ENCODE results near the gene VPS26C. TPM values are rescaled to one million over a fixed set of nuclear protein-coding genes. Genes with fewer than 3 reads are reported as not detected.

VPS26C gene
- total RNA-seq, 1 experiment from 2014 or later, result 62.8 TPM

GRCh38 chr21:37297364-37297763 is 30.2 kb upstream of the VPS26C start (continued):
- TF ChIP-seq CBFB (CRISPR knock-in tag; IDR thresholded peaks at IDR 0.05; ENCODE audit: low read depth) (no peak), ZNF121 (CRISPR knock-in tag; IDR thresholded peaks at IDR 0.05) (no peak)
- TF ChIP-seq, protein P1, sequence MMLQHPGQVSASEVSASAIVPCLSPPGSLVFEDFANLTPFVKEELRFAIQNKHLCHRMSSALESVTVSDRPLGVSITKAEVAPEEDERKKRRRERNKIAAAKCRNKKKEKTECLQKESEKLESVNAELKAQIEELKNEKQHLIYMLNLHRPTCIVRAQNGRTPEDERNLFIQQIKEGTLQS (CRISPR knock-in tag; conservative IDR thresholded peaks at IDR 0.05), result no peak

DNA sequence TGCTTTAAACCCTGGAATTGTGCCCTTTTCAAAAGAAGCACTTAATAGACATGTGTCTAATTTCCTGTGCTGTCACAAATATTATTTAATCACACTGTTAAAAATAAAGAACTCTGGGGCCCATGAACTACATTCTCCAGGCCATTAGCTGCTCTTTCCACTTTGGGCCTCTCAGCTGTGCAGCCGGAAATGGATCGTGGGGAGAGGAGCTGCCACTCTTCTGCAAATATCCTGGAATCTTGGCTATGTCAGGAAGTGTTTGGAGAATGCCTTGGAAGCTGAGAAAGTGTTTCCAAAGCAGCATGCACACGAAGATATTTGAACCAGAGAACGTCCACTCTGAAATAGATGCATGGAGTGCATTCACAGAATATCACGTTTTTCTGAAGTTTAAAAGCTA is 27.5 kb upstream of the VPS26C start:
- ATAC-seq (no peak), DNase-seq (ENCODE audit: low spot score) (no peak)
- Mint-ChIP-seq H3K4me3 (no peak overlapping the region), H3K27ac (no peak overlapping the region), H3K27me3 (ENCODE audit: low read depth) (no peaks in the 10 kb centered on the region; the same call in 1 of the 2 replicates), H3K9me3 (no peaks in the 10 kb centered on the region), H3K4me1 (no peaks in the 10 kb centered on the region), H3K36me3 (no peaks in the 10 kb centered on the region)
- TF ChIP-seq GRHL2 (CRISPR knock-in tag; IDR thresholded peaks at IDR 0.05; ENCODE audit: insufficient replicate concordance, severe bottlenecking) (no peak), FOXK1 (CRISPR knock-in tag; IDR thresholded peaks at IDR 0.05) (no peak), TEAD1 (CRISPR knock-in tag; IDR thresholded peaks at IDR 0.05) (no peak)
- ChIA-PET POLR2A (no interaction called here), CTCF (no interaction called here)

GRCh38 chr21:37292941-37293340 is 25.8 kb upstream of the VPS26C start:
- POLR2A ChIA-PET, result no interaction called here
- DNase-seq (ENCODE audit: low spot score), result no peak
- Mint-ChIP-seq H3K27ac (no peak overlapping the region), H3K36me3 (no peaks in the 10 kb centered on the region), H3K9me3 (no peaks in the 10 kb centered on the region), H3K27me3 (ENCODE audit: low read depth) (no peaks in the 10 kb centered on the region; the same call in 1 of the 2 replicates), H3K4me3 (no peak overlapping the region), H3K4me1 (no peaks in the 10 kb centered on the region)
- CTCF ChIA-PET, result interaction anchor here (0.8 kb wide), 1 partner anchor 36 kb away, joined by 4 read pairs; no protein-coding TSS in a partner anchor
- ATAC-seq, result no peak
- TF ChIP-seq NR2C2 (CRISPR knock-in tag; IDR thresholded peaks at IDR 0.05), result no peak
- TF ChIP-seq FOXP1 (CRISPR knock-in tag; IDR thresholded peaks at IDR 0.05; ENCODE audit: borderline replicate concordance), result no peak
- no peak for TF ChIP-seq MYBL2 (CRISPR knock-in tag; IDR thresholded peaks at IDR 0.05)
- no peak for TF ChIP-seq AFF4 (CRISPR knock-in tag; IDR thresholded peaks at IDR 0.05; ENCODE audit: borderline replicate concordance)
- no peak for TF ChIP-seq IRF1 (CRISPR knock-in tag; IDR thresholded peaks at IDR 0.05)
- TF ChIP-seq NR3C1 (CRISPR knock-in tag; conservative IDR thresholded peaks at IDR 0.05; ENCODE audit: low read depth), result no peak
- TF ChIP-seq ESRRA (CRISPR knock-in tag; IDR thresholded peaks at IDR 0.05; ENCODE audit: borderline replicate concordance), result no peak
- no peak for TF ChIP-seq ATF6 (CRISPR knock-in tag; IDR thresholded peaks at IDR 0.05)
- TF ChIP-seq, protein P2, sequence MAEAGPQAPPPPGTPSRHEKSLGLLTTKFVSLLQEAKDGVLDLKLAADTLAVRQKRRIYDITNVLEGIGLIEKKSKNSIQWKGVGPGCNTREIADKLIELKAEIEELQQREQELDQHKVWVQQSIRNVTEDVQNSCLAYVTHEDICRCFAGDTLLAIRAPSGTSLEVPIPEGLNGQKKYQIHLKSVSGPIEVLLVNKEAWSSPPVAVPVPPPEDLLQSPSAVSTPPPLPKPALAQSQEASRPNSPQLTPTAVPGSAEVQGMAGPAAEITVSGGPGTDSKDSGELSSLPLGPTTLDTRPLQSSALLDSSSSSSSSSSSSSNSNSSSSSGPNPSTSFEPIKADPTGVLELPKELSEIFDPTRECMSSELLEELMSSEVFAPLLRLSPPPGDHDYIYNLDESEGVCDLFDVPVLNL (CRISPR knock-in tag; IDR thresholded peaks at IDR 0.05; ENCODE audit: borderline replicate concordance, low read depth), result no peak
- no peak for TF ChIP-seq ZNF396 (CRISPR knock-in tag; IDR thresholded peaks at IDR 0.05; ENCODE audit: borderline replicate concordance)
- no peak for TF ChIP-seq MAX (CRISPR knock-in tag; IDR thresholded peaks at IDR 0.05)
- TF ChIP-seq, protein P3, sequence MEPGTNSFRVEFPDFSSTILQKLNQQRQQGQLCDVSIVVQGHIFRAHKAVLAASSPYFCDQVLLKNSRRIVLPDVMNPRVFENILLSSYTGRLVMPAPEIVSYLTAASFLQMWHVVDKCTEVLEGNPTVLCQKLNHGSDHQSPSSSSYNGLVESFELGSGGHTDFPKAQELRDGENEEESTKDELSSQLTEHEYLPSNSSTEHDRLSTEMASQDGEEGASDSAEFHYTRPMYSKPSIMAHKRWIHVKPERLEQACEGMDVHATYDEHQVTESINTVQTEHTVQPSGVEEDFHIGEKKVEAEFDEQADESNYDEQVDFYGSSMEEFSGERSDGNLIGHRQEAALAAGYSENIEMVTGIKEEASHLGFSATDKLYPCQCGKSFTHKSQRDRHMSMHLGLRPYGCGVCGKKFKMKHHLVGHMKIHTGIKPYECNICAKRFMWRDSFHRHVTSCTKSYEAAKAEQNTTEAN (CRISPR knock-in tag; IDR thresholded peaks at IDR 0.05), result no peak
- TF ChIP-seq, protein P4, sequence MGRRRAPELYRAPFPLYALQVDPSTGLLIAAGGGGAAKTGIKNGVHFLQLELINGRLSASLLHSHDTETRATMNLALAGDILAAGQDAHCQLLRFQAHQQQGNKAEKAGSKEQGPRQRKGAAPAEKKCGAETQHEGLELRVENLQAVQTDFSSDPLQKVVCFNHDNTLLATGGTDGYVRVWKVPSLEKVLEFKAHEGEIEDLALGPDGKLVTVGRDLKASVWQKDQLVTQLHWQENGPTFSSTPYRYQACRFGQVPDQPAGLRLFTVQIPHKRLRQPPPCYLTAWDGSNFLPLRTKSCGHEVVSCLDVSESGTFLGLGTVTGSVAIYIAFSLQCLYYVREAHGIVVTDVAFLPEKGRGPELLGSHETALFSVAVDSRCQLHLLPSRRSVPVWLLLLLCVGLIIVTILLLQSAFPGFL (CRISPR knock-in tag; IDR thresholded peaks at IDR 0.05; ENCODE audit: borderline replicate concordance), result no peak
- no peak for TF ChIP-seq SOX15 (CRISPR knock-in tag; IDR thresholded peaks at IDR 0.05)
- TF ChIP-seq, protein P5, sequence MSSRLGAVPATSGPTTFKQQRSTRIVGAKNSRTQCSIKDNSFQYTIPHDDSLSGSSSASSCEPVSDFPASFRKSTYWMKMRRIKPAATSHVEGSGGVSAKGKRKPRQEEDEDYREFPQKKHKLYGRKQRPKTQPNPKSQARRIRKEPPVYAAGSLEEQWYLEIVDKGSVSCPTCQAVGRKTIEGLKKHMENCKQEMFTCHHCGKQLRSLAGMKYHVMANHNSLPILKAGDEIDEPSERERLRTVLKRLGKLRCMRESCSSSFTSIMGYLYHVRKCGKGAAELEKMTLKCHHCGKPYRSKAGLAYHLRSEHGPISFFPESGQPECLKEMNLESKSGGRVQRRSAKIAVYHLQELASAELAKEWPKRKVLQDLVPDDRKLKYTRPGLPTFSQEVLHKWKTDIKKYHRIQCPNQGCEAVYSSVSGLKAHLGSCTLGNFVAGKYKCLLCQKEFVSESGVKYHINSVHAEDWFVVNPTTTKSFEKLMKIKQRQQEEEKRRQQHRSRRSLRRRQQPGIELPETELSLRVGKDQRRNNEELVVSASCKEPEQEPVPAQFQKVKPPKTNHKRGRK (CRISPR knock-in tag; IDR thresholded peaks at IDR 0.05; ENCODE audit: borderline replicate concordance), result no peak
